ENCODE results near the gene RUFY3. TPM values are rescaled to one million over a fixed set of nuclear protein-coding genes. Genes with fewer than 3 reads are reported as not detected.
"Not testable (repeated sequence)": the region's sequence is repeated elsewhere in the genome, so short reads cannot be mapped to it uniquely, and the experiment has no call there.

RUFY3 gene
- total RNA-seq, 1 experiment from 2014 or later = 29.6 TPM

- ATAC-seq = no peak
- BruUV-seq (replicated peaks) = no TSS peak
- CTCF ChIA-PET = interaction anchor here (0.6 kb wide), 1 partner anchor 284 kb away, joined by 3 read pairs; no protein-coding TSS in a partner anchor
These were observed 3.9 kb downstream of the RUFY3 start for GRCh38 chr4:70725633-70726032.

DNA sequence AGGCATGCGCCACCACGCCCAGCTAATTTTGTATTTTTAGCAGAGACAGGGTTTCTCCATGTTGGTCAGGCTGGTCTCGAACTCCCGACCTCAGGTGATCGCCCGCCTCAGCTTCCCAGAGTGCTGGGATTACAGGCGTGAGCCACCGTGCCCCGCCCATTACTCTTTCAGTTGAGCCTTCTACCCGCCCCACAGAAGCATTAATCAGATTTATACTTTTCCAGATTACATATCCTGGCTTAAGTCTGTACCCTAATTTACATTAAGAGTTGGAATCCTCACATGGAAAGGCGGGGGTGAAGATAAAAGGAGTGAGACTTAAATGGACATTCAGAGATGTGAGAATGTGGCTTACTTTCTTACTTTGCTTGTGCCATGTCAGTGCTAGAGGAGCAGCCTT, 4.8 kb downstream of the RUFY3 start:
- H3K4me1 ChIP-seq (ENCODE audit: control insufficient read depth, insufficient read depth, low read length); H3K36me3 ChIP-seq (ENCODE audit: control insufficient read depth, insufficient read depth, low read length); DNase-seq (ENCODE audit: low read depth, low spot score); in situ Hi-C loops (cut with HindIII; ENCODE audit: low pct_unique_long_range_greater_than_20kb, low sequenced_read_pairs); H3K9me3 ChIP-seq (ENCODE audit: control insufficient read depth, insufficient read depth, low read depth, low read length); CTCF ChIA-PET; H3K27me3 ChIP-seq (ENCODE audit: control insufficient read depth, insufficient read depth, low read length); intact Hi-C loops (cut with micrococcal nuclease; ENCODE audit: unreplicated experiment); H3K4me3 ChIP-seq (ENCODE audit: low read depth in 2 of 2, low read length in 2 of 2); POLR2A ChIA-PET; BruUV-seq (replicated peaks); H3K27ac ChIP-seq (ENCODE audit: low read length); ATAC-seq: not testable (repeated sequence)

More at GRCh38 chr4:70725633-70726032, 3.9 kb downstream of the RUFY3 start:
- H3K36me3 ChIP-seq (ENCODE audit: control insufficient read depth, insufficient read depth, low read length) = no peaks in the 10 kb centered on the region
- in situ Hi-C loops (cut with HindIII; ENCODE audit: low pct_unique_long_range_greater_than_20kb, low sequenced_read_pairs) = no loop called here
- no peak overlapping the region for H3K4me3 ChIP-seq (ENCODE audit: low read depth in 2 of 2, low read length in 2 of 2)
- no peak for DNase-seq (ENCODE audit: low read depth, low spot score)
- no peaks in the 10 kb centered on the region for H3K9me3 ChIP-seq (ENCODE audit: control insufficient read depth, insufficient read depth, low read depth, low read length)
- intact Hi-C loops (cut with micrococcal nuclease; ENCODE audit: unreplicated experiment) = no loop called here
- POLR2A ChIA-PET = no interaction called here
- peaks cover 6% of the 10 kb centered on the region for H3K4me1 ChIP-seq (ENCODE audit: control insufficient read depth, insufficient read depth, low read length)
- no peak for TF ChIP-seq SIN3A (IDR thresholded peaks at IDR 0.05; ENCODE audit: borderline replicate concordance, insufficient read depth, low read depth, low read length)
- TF ChIP-seq, protein P1, sequence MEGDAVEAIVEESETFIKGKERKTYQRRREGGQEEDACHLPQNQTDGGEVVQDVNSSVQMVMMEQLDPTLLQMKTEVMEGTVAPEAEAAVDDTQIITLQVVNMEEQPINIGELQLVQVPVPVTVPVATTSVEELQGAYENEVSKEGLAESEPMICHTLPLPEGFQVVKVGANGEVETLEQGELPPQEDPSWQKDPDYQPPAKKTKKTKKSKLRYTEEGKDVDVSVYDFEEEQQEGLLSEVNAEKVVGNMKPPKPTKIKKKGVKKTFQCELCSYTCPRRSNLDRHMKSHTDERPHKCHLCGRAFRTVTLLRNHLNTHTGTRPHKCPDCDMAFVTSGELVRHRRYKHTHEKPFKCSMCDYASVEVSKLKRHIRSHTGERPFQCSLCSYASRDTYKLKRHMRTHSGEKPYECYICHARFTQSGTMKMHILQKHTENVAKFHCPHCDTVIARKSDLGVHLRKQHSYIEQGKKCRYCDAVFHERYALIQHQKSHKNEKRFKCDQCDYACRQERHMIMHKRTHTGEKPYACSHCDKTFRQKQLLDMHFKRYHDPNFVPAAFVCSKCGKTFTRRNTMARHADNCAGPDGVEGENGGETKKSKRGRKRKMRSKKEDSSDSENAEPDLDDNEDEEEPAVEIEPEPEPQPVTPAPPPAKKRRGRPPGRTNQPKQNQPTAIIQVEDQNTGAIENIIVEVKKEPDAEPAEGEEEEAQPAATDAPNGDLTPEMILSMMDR (IDR thresholded peaks at IDR 0.05) = no peak
- no peak for TF ChIP-seq POLR2AphosphoS5 (IDR thresholded peaks at IDR 0.05; ENCODE audit: low read depth, low read length)
- no peak for TF ChIP-seq REST (IDR thresholded peaks at IDR 0.05; ENCODE audit: insufficient read depth in 1 of 2, low read depth in 2 of 2, low read length in 1 of 2)
- TF ChIP-seq TCF7L2 (IDR thresholded peaks at IDR 0.05; ENCODE audit: low read depth, low read length) = no peak
- no peak overlapping the region for H3K27ac ChIP-seq (ENCODE audit: low read length)
- H3K27me3 ChIP-seq (ENCODE audit: control insufficient read depth, insufficient read depth, low read length) = no peaks in the 10 kb centered on the region

DNA sequence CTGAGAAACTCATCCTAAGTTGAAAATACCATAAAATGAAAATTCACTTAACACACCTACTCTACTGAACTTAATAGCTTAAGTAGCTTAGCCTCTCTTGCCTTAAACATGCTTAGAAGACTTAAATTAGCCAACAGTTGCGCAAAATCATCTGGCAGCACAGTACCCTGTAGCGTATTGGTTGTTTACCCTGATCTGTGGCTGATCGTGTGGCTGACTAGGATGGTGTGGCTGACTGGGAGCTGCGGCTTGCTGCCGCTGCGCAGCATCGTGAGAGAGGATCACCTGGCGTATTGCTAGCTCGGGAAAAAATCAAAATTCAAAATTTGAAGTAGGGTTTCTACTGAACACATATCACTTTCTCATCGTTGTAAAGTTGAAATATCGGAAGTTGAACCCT, 6.3 kb downstream of the RUFY3 start:
- ATAC-seq = no peak
- H3K4me3 ChIP-seq (ENCODE audit: low read depth in 2 of 2, low read length in 2 of 2) = no peak overlapping the region
- no TSS peak for BruUV-seq (replicated peaks)
- no peaks in the 10 kb centered on the region for H3K36me3 ChIP-seq (ENCODE audit: control insufficient read depth, insufficient read depth, low read length)
- DNase-seq (ENCODE audit: low read depth, low spot score) = no peak
- H3K4me1 ChIP-seq (ENCODE audit: control insufficient read depth, insufficient read depth, low read length) = no peaks in the 10 kb centered on the region
- ChIA-PET CTCF (no interaction called here), POLR2A (no interaction called here)
- intact Hi-C loops (cut with micrococcal nuclease; ENCODE audit: unreplicated experiment) (no loop called here), in situ Hi-C loops (cut with HindIII; ENCODE audit: low pct_unique_long_range_greater_than_20kb, low sequenced_read_pairs) (no loop called here)
- no peaks in the 10 kb centered on the region for H3K27me3 ChIP-seq (ENCODE audit: control insufficient read depth, insufficient read depth, low read length)
- no peak for TF ChIP-seq REST (IDR thresholded peaks at IDR 0.05; ENCODE audit: insufficient read depth in 1 of 2, low read depth in 2 of 2, low read length in 1 of 2)
- no peak for TF ChIP-seq POLR2AphosphoS5 (IDR thresholded peaks at IDR 0.05; ENCODE audit: low read depth, low read length)
- TF ChIP-seq TCF7L2 (IDR thresholded peaks at IDR 0.05; ENCODE audit: low read depth, low read length) = no peak
- TF ChIP-seq, protein P1 (IDR thresholded peaks at IDR 0.05) = no peak
- TF ChIP-seq SIN3A (IDR thresholded peaks at IDR 0.05; ENCODE audit: borderline replicate concordance, insufficient read depth, low read depth, low read length) = no peak
- no peak overlapping the region for H3K27ac ChIP-seq (ENCODE audit: low read length)
- H3K9me3 ChIP-seq (ENCODE audit: control insufficient read depth, insufficient read depth, low read depth, low read length) = no peaks in the 10 kb centered on the region

DNA sequence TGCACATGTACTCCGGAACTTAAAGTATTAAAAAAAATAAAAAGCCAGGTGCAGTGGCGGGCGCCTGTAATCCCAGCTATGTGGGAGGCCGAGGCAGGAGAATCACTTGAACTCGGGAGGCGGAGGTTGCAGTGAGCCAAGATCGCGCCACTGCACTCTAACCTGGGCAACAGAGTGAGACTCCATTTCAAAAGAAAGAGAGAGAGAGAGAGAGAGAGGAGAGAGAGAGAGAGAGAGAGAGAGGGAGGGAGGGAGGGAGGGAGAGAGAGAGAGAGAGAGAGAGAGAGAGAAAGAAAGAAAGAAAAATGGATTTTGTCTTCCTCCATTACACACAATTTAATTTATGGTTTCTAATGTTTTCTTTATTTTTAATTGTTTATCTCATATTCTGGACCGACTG, 11.1 kb downstream of the RUFY3 start:
- DNase-seq (ENCODE audit: low read depth, low spot score); POLR2A ChIA-PET; in situ Hi-C loops (cut with HindIII; ENCODE audit: low pct_unique_long_range_greater_than_20kb, low sequenced_read_pairs); H3K27me3 ChIP-seq (ENCODE audit: control insufficient read depth, insufficient read depth, low read length); BruUV-seq (replicated peaks); H3K36me3 ChIP-seq (ENCODE audit: control insufficient read depth, insufficient read depth, low read length); CTCF ChIA-PET; H3K4me3 ChIP-seq (ENCODE audit: low read depth in 2 of 2, low read length in 2 of 2); ATAC-seq; intact Hi-C loops (cut with micrococcal nuclease; ENCODE audit: unreplicated experiment); H3K4me1 ChIP-seq (ENCODE audit: control insufficient read depth, insufficient read depth, low read length); H3K27ac ChIP-seq (ENCODE audit: low read length); H3K9me3 ChIP-seq (ENCODE audit: control insufficient read depth, insufficient read depth, low read depth, low read length): not testable (repeated sequence)

Measured in Panc1 (cell line).